Measurements from ENCODE around the gene MGMT.

- TF ChIP-seq POLR2A (IDR thresholded peaks at IDR 0.05) (no peak), CTCF (IDR thresholded peaks at IDR 0.05) (no peak), EP300 (IDR thresholded peaks at IDR 0.05) (no peak), POLR2AphosphoS5 (IDR thresholded peaks at IDR 0.05) (no peak)
These were observed 145.6 kb downstream of the MGMT start for GRCh38 chr10:129612481-129613109.
